NB4 (cell line): ENCODE data around the gene STON1.

Experiments used
- CTCF ChIP-seq: IDR thresholded peaks from one replicate; pipeline ENCODE4 v1.5.1; 2012; ENCODE audit warnings: low read depth, low read length
- MAX ChIP-seq: IDR thresholded peaks from 2 replicates; pipeline ENCODE4 v1.6.1; 2011; ENCODE audit warnings: low read depth, low read length
- MYC ChIP-seq: IDR thresholded peaks from 2 replicates; pipeline ENCODE4 v1.6.1; 2011; ENCODE audit warnings: low read depth, low read length
- POLR2A ChIP-seq: IDR thresholded peaks from 2 replicates; pipeline ENCODE4 v1.6.1; 2011; ENCODE audit warnings: mild to moderate bottlenecking; ENCODE audit not compliant: insufficient read length; ENCODE audit errors: extremely low read depth

DNA sequence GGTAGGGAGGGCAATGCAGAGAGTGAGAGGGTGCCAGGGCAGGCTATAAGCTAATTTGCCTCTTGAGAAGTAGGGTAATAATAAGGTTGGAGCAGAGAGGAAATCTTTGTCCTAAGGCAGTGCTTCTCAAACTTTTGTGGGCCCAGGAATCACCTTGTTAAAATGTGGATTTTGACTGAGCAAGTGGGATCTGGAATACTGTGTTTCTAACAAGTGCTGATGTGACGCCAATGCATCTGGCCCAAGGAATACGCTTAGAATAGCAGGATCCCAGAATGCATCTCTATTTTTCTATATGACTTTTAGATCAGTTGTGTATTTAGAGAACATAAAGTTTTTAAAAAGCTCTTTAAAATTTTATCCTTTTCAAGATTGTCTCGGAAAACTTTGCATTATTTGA lies 58.0 kb downstream of the STON1 start:
- TF ChIP-seq CTCF (no peak), POLR2A (no peak), MAX (no peak), MYC (no peak)
